Measurements from ENCODE around the gene COL23A1.

- no peak for TF ChIP-seq CTCF (IDR thresholded peaks at IDR 0.05)
- TF ChIP-seq EZH2 (IDR thresholded peaks at IDR 0.05; ENCODE audit: borderline replicate concordance, insufficient read depth, low read depth, low read length, poor library complexity, severe bottlenecking) = no peak
These were observed 358.6 kb downstream of the COL23A1 start for GRCh38 chr5:178231539-178232123.

Measured in B cell (primary cell).